ENCODE measurements around the gene ZNF668. TPM values are rescaled to one million over a fixed set of nuclear protein-coding genes. Genes with fewer than 3 reads are reported as not detected.

ZNF668 gene
- total RNA-seq, 2 experiments from 2014 or later, result 4.5 to 6.0 TPM

DNA sequence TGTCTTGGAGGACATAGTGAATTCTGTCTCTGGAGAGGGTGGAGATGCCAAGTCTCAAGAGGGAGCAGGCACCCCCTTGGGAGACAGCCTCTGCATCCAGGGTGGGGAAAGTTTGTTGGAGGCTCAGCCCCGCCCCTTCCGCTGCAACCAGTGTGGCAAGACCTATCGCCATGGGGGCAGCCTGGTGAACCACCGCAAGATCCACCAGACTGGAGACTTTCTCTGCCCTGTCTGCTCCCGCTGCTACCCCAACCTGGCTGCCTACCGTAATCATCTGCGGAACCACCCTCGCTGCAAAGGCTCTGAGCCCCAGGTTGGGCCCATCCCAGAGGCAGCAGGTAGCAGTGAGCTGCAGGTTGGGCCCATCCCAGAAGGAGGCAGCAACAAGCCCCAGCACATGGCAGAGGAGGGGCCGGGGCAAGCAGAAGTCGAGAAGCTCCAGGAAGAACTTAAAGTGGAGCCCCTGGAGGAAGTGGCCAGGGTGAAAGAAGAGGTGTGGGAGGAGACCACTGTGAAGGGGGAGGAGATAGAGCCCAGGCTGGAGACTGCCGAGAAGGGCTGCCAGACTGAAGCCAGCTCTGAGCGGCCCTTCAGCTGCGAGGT, 5.4 kb upstream of the ZNF668 start:
- H3K27ac Mint-ChIP-seq, result no peak overlapping the region
- Histone ChIP-seq H3K9me3 (ENCODE audit: control insufficient read depth in 1 of 2, insufficient read depth in 1 of 2, low read length in 2 of 2) (no peaks in the 10 kb centered on the region), H3K27ac (ENCODE audit: low read depth in 1 of 2, low read length in 2 of 2) (no peak overlapping the region), H3K4me3 (ENCODE audit: low read length) (no peak overlapping the region), H3K27me3 (ENCODE audit: control insufficient read depth in 1 of 2, insufficient read depth in 2 of 2, low read length in 2 of 2) (no peaks in the 10 kb centered on the region), H3K4me1 (ENCODE audit: insufficient read depth, low read length) (peaks cover 34% of the 10 kb centered on the region), H3K36me3 (ENCODE audit: insufficient read depth, low read length) (peaks cover 66% of the 10 kb centered on the region)
- CTCF ChIA-PET, result no interaction called here
- intact Hi-C loops (cut with DNase I, micrococcal nuclease), result loop anchor here in 1 of 2 experiments (10.0 kb wide), 2 partner anchors 125 to 155 kb away; partner anchors contain the start of genes FBXL19 and SETD1A
- no peak for ATAC-seq (ENCODE audit: poor library complexity)
- H3K4me1 Mint-ChIP-seq (ENCODE audit: low read depth), result peaks cover 20% of the 10 kb centered on the region
- no peak for DNase-seq
- no peak for TF ChIP-seq CTCF (IDR thresholded peaks at IDR 0.05)
- no peak overlapping the region for H3K4me3 Mint-ChIP-seq
- POLR2A ChIA-PET, result no interaction called here
- peaks cover 70% of the 10 kb centered on the region for H3K36me3 Mint-ChIP-seq (ENCODE audit: low read depth)
- H3K9me3 Mint-ChIP-seq, result no peaks in the 10 kb centered on the region
- H3K27me3 Mint-ChIP-seq, result no peaks in the 10 kb centered on the region

- CTCF ChIA-PET, result no interaction called here
These were observed 4.7 kb upstream of the ZNF668 start for GRCh38 chr16:31078597-31079341.

More at GRCh38 chr16:31078597-31079341, 4.7 kb upstream of the ZNF668 start:
- Mint-ChIP-seq H3K4me1 (ENCODE audit: low read depth) (peaks cover 21% of the 10 kb centered on the region), H3K4me3 (no peak overlapping the region), H3K27ac (no peak overlapping the region), H3K36me3 (ENCODE audit: low read depth) (peaks cover 76% of the 10 kb centered on the region), H3K9me3 (no peaks in the 10 kb centered on the region), H3K27me3 (no peaks in the 10 kb centered on the region)
- DNase-seq (no peak), ATAC-seq (ENCODE audit: poor library complexity) (no peak)
- no peak for TF ChIP-seq CTCF (IDR thresholded peaks at IDR 0.05)
- no peak overlapping the region for H3K27ac ChIP-seq (ENCODE audit: low read depth in 1 of 2, low read length in 2 of 2)
- H3K27me3 ChIP-seq (ENCODE audit: control insufficient read depth in 1 of 2, insufficient read depth in 2 of 2, low read length in 2 of 2), result no peaks in the 10 kb centered on the region
- POLR2A ChIA-PET, result no interaction called here
- H3K4me3 ChIP-seq (ENCODE audit: low read length), result no peak overlapping the region
- intact Hi-C loops (cut with DNase I, micrococcal nuclease), result loop anchor here in 1 of 2 experiments (10.0 kb wide), 2 partner anchors 124 to 154 kb away; partner anchors contain the start of genes FBXL19 and SETD1A
- peaks cover 66% of the 10 kb centered on the region for H3K36me3 ChIP-seq (ENCODE audit: insufficient read depth, low read length)
- H3K4me1 ChIP-seq (ENCODE audit: insufficient read depth, low read length), result peaks cover 34% of the 10 kb centered on the region
- no peaks in the 10 kb centered on the region for H3K9me3 ChIP-seq (ENCODE audit: control insufficient read depth in 1 of 2, insufficient read depth in 1 of 2, low read length in 2 of 2)
